PFSK-1 (cell line): Measurements from ENCODE around the gene SLC25A28.

Experiments used
- POLR2AphosphoS5 ChIP-seq: IDR thresholded peaks from 2 replicates; pipeline ENCODE4 v1.6.1; 2012; ENCODE audit warnings: low read depth, mild to moderate bottlenecking, control low read depth, low read length, moderate library complexity
- TAF1 ChIP-seq: IDR thresholded peaks from 2 replicates; pipeline ENCODE4 v1.6.1; 2012; ENCODE audit warnings: low read length, control low read depth, borderline replicate concordance; ENCODE audit not compliant: insufficient read depth

- TF ChIP-seq TAF1 (no peak), POLR2AphosphoS5 (no peak)
Measured at GRCh38 chr10:99617696-99618095, 2.5 kb downstream of the SLC25A28 start.
